NCI-H69 (cell line): ENCODE data around the gene ZFP3.
"Not testable (repeated sequence)": the region's sequence is repeated elsewhere in the genome, so short reads cannot be mapped to it uniquely, and the experiment has no call there.

Source experiments
- DNase-seq: peaks from one replicate; lab custom pipeline; 2025; lab: John Stamatoyannopoulos, UW

Gene ZFP3

DNA sequence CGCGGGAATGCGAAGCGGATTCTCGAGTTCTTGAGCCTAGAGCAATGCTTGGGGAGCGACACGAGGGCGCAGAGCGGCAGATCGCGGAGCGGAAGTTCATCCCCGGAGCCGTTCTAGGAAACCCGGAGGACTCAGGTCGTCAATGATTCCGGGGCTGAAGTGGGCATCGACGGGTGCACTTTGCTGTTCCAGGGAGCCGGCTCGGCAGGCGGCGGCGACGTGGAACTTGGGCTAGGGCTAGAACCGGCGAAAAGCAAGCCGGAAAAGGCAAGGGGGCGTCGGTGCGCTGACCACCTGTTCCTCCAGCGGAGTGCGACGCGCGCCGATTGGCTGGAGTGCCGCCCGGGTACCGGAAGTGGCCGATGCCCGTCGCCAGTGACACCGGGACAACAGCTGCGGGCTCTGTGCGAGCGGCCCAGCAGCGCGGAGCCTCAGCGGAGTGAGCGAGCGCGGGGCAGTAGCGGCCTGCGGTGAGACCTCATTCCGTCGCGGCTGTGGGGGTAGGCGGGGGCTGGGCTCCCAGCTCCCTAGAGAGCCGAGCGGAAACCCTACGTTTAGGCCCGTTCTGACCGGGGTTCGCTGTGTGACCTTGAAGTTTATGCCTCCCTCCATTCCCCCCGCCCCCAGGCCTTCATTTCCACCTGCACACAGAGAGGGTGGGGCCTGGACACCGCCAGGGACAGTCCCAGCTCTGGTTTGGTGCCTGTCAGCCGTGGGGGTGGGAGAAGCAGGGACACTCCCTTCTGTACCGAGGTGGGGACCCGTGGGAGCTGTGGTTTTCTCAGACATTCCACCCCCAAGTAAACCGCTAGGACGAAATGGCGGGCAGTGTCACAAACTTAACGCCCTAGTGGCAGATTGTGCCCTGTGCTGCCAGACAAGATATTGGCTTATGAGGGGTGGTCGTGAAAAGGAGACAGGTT, at the start of gene ZFP3:
Gene ZFP3 (plus strand): TSS at position 362 of the 923 bp plus-strand sequence. CDS start 13,038 bp downstream, outside the sequence.
- peak; percentile 89 for DNase-seq

DNA sequence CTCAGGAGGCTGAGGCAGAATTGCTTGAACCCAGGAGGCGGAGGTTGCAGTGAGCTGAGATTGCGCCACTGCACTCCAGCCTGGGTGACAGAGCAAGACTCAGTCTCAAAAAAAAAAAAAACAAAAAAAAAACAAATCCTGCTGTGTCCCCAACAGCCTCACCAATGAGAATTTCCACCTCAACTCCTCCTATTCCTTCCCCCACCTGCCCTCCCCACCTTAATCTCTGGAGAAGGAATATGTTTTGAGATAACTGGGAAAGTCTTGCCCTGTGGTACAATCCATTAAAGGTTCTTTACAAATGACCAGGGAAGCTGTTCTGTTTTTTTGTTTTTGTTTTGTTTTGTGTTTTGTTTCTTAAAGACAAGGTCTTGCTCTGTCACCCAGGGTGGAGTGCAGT, 48.1 kb upstream of the ZFP3 start:
- DNase-seq, result not testable (repeated sequence)

DNA sequence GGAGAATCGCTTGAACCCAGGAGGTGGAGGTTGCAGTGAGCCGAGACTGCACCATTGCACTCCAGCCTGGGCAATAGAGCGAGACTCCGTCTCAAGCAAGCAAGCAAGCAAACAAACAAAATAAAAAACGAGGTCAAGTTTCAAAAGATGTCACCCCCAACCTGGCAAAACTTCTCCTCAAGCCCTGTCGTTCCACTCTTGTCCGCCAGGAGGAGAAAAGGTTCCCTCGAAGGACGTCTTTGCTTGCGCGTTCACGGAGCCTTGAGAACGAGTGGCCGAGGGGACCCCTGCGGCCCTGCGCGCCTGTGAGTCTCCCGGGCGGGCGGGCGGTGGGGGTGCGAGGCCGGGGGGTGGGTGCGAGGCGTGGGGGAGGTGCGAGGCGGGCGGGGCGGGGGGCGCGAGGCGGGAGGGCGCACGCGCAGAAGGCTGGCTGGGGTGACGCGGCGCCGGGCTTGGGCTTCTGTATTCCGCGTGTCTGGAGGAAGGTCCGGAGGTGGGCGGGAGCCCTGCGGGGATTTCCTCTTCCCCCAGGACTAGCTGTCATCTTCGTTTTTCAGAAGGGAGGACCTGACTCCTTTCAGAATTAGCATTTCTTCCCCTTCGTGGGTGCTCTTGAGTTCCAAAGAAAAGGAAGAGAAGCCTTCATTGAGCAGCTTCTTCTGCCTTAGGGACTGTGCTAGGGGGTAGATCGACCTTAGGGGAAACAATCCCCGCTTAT, 46.7 kb upstream of the ZFP3 start:
- peak; percentile 85 for DNase-seq

DNA sequence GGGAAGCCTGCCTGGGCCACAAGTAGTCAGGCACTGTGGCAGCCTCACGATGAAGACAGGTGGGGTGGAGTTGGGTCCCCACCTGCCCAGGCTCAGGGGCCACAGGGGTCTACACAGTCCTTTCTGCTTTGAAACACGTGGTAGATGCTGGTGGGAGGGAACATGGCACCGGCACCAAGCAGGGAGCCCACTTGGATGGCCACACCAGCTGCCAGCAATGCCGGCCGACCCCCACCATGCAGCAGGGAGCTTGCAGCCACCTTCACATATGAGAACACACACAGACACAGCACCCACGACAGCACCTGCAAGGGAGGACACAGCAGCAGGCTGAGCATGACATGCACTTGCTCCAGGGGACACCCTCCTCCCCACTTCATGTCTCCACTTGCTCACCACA, 45.4 kb upstream of the ZFP3 start:
- no peak for DNase-seq

DNA sequence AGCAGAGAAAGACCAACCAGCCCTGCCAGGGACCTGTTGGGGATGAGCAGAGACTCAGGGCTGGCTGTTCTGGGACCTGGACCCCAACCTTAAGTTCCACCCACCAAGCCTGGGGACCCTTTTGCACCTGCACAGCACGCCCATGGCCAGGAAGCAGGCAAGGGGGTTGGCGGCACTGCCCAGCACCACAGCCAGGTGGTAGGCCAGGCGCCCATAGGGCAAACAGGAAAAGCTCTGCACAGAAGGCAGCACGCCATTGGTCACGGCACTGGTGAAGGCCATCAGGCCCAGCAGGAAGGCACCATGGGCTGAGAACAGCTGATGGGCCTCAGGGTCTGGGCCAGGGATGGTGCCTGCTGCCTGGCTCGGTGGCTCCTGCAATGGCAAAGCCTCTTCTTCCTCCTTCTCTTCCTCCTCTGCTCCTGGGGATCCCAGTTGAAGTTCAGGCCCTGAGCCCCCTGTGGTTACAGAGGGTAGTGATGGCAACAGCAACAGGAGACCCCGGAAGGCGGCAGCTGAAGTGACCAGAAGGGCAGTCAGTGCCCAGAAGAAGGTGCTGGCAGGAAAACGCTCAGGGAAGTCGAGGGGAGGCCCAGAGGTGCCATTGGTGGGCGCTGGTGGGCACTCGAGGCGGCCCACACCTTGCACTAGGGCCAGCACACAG, 44.8 kb upstream of the ZFP3 start:
- DNase-seq, result no peak

DNA sequence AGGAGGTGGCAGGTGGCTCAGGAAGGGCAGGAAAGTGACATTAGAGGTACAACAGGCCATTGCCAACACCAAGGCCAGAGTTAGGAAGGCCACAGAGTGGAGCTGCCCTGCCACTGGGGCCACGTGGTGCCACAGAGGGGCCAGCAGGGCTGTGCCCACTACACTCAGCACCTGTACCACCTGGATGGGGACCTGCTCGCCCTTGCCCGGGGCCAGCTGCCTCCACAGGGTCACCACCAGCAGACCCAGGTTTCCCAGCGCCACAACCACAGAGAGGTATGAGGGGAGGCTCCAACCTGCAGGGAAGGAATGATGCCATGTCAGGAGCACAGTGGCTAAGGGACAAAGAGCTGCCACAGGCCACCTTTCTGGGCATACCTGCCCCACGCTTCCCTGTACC, 44.2 kb upstream of the ZFP3 start:
- no peak for DNase-seq

DNA sequence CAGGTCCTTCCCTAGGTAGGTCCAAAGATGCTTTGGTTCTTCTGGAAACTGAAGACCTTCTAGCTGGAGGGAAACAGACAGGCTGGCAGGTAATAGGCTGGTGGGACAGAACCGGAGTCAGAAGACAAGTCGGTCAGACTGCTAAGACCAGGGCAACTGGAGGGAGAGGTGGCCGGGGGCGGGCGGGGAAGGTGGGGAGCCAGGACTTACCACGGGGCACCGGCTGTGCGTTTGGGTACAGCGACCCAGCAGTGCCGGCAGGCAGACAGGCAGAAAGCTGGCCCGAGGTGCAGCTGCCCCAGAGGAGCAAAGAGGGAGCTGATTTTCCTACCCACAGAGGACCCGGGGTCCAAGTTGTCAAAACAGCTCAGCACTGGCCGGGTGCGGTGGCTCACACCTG, 43.6 kb upstream of the ZFP3 start:
- DNase-seq, result no peak

DNA sequence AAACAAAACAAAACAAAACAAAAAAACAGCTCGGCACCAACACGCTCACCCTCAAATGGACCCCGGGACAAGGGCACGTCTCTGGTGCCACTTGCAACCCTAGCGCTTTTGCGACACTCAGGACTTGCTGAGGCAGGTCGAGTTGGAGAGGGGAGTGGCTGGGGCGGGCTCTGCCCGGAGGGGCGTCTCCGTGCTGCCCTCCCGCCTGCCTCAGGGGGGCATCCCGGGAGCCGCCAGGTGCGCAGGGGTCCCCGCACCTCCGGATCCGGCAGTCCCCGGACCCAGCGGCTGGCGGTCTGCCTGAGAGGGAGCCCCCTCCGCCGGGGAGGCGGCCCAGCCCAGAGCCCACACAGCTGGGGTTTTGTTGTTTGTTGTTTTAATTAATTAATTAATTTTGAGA, 43.0 kb upstream of the ZFP3 start, which contains the start of gene SLC52A1:
Gene SLC52A1 (minus strand): TSS at position 112 of the 400 bp plus-strand sequence. CDS start 820 bp downstream, outside the sequence.
- peak; percentile 6 for DNase-seq

DNA sequence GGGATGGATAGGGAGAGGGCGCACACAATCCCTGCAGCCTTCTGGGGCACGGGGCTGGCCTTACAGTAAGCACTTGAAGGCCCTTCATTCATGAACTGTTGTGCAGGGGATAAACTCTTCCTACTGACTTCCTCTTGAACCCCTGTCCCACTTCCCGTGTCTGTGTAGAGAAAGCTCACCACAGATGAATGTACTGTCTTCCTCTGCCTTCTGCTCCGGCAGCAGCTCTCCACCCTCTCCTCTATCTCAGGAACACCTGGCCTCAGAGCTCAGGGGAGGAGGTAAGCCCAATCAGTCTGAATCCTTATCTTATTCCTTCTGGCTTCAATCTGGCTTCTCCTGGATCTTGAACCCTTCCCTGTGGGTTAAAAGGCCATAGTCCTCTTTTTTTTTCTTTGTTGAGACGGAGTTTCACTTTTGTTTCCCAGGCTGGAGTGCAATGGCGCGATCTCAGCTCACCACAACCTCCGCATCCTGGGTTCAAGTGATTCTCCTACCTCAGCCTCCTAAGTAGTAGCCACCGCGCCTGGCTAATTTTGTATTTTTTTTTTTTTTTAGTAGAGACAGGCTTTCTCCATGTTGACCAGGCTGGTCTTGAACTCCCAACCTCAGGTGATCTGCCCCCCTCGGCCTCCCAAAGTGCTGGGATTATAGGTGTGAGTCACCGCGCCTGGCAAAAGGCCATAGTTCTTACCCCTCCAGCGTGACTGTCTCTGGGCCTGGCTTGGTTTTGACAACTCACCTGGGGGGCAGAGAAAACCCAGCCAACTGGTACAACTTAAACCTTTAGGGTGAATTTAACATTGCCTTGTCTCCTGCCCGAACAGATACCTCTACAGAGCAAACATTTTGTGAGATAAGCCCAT, 35.9 kb upstream of the ZFP3 start:
- no peak for DNase-seq

DNA sequence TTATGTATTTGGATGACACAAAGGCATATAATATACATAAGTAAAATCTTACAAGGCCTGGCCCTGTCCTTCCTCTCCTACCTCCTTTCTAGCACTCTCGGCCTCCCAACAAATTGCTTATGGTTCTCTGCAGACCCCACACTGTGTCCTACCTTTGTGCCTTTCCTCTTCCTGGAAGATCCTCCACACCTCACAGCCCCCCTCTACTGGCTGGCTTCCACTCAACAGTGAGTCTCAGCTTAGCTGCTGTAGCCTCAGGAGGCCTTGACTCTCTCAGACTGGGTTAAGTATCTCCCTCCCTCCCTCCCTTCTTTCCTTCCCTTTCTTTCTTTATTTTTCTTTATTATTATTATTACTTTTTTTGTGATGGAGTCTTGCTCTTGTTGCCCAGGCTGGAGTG, 34.7 kb upstream of the ZFP3 start:
- no peak for DNase-seq

DNA sequence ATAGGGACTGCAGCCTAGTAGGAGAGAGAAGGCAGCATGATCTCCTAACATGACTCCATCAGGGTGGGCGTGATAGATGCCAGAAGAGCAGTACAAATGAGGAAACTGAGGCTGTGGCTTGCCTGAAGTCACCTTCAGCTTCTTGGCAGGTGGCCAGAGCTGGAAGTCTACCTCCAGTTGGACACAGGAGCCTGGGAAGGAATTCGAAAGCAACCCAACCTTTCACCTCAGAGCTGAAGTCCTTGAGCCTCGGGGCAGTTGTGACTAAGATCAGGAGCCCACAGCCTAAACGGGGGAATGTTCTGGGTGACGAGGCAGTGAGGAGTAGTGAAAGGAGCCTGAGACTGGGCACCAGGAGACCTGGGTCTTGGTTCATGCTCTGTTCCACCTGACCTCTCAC, 33.6 kb upstream of the ZFP3 start:
- DNase-seq, result no peak

DNA sequence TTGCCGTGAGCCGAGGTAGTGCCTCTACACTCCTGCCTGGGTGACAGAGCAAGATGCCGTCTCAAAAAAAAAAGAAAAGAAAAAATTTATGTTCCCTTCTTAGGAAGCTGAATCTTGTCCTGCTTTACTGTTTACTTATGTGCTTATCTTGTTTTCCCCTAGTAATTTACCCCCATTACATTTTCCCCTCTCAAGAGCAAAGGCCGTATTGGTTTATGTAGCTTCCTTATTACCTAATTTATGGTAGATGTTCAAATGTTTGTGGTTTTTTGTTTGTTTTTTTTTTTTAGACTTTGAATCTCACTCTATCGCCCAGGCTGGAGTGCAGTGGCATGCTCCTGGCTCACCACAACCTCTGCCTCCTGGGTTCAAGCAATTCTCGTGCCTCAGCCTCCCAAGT, 32.8 kb upstream of the ZFP3 start:
- DNase-seq, result no peak

DNA sequence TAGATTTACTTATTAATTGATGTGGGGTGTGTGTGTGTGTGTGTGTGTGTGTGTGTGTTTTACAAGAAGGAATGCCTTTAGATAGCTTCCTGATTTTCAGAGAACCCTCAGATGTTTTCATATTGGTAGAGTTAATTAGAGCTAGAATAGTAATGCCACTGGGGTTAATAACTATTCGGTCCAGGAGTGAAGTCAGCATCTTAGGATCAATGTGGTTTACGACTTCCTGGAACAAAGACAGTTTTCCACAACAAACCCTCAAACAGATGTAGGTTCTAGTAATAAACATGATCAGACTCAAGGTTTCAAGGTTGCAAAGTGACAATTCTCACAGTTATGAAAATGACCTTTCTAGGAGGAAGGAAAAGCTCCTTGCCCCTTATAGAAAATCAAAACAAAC, 30.8 kb upstream of the ZFP3 start:
- DNase-seq, result no peak

DNA sequence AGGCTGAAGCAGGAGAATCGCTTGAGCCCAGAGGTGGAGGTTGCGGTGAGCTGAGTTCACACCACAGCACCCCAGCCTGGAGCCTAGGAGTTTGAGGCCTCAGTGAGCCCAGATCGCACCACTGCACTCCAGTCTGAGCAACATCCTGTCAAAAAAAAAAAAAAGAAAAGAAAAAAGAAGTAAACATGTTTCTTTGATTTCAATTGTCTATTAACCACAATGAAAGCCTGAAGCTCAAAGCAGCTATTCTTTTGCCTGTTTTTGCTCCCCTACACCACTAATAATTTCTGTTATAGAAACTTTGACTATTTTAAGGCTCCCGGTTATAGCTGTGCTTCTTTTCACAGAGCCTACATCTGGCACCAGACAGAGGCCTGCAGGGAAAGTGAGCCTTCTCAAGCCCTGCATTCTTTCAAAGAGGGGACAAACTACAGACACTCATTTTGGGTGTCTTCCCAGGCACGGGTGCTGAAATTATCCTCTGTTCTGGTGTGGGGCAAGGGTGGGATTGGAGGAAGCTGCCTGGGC, 28.9 kb upstream of the ZFP3 start:
- no peak for DNase-seq

DNA sequence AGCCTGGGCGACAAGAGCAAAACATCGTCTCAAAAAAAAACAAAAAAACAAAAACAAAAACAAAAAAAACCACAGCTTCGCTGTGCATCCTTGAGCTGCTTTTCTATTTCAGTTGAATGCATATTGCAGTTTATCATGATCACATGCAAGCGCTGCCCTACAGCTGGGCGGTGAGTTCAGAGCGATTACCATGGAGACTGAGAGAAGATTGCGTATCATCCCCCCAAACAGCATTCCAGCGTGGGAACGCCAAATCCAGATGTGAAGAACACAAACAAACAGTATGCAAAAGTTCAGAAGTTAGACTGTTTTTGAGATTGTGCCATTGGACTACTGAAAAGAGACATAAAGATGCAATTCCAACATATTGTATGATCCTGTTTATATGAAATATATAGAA, 28.0 kb upstream of the ZFP3 start:
- DNase-seq, result no peak

DNA sequence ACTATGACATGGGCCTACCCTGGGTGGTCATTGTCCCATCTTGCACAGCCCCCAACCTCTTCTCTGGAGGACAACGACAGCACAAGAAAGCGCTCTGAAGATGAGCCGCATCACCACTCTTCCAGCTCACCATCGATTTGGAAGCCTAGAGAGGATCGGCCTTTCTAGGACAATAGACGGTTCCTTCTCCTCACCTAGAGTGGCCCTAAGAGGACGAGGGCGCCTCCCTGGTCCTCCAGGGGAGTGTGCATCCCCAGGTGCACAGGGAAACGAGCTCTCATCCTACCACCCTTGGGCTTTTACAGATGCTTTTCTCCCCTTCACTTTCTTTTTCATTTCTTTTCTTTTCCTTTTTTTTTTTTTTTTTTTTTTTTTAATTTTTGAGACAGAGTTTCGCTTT, 22.7 kb upstream of the ZFP3 start:
- peak; percentile 55 for DNase-seq

DNA sequence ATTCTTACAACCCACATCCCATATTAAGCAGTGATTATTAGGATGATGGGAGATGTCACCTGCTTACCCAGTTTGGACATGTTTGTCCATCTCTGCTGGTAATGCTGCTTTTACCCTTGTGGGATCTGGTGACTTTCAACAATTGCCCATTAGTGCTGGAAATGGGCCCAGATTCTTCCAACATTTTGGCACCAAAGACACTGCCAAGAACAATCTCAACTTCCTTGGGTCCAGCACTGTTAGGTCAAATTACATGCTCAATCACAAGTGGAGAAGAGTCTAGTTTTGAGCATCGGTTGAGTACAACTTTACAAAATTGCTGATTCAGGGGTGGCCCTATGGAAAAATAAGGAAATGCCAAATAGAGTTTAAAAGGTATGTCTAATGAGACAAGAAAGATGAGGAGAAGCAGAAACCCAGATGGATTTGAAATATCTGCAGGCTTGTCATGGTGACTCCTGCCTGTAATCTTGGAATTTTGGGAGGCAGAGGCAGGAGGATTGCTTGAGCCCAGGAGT, 13.0 kb upstream of the ZFP3 start:
- DNase-seq, result no peak

DNA sequence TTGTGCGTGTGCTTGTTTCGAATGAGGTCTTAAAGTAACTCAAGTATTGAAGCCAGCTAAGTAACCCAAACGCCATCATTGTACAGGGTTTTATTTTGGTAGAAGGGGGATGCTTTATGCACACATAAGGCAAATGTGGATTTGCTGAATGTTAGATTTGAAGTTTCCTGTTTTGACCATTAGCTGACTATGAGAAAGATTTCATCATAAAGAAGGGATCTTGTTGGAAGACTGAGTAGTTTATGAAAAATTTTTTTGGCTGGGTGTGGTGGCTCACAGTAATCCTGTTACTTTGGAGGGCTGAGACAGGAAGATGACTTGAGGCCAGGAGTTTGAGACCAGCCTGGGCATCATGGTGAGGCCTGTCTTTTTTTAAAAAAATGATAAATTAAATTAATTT, 10.0 kb upstream of the ZFP3 start:
- DNase-seq, result no peak

DNA sequence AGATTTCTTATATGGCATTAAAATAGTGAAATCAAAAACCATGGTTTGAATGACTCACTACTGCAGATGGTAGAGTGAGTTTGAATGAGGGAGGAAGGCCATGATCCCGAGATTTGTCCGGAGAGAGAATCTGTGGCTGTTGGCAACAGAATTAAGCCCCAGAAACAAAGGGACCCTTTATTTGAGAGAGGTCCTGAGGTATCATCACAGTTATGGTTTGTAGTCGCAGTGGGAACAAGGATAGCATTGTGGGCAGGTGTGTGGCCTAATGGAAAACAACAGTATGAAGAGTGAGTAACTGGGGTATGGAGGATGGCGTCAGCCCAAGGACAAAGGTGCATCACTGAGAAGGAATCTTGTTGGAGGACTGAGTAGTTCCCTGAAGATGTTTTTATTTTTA, 8.5 kb upstream of the ZFP3 start:
- no peak for DNase-seq

DNA sequence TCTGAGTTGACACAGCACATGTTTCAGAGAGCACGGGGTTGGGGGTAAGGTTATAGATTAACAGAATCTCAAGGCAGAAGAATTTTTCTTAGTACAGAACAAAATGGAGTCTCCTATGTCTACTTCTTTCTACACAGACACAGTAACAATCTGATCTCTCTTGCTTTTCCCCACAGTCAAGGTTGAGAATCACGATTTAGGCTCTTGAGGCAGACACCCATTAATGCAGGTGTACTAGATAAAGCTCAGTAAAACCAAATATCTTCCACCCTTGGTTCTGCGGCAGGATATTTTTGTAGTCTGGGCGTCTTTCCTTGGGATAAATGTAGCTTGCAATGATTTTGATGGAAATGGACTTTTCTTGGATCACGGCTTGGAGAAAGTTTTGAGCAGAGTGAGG, 2.8 kb upstream of the ZFP3 start:
- not testable (repeated sequence) for DNase-seq

DNA sequence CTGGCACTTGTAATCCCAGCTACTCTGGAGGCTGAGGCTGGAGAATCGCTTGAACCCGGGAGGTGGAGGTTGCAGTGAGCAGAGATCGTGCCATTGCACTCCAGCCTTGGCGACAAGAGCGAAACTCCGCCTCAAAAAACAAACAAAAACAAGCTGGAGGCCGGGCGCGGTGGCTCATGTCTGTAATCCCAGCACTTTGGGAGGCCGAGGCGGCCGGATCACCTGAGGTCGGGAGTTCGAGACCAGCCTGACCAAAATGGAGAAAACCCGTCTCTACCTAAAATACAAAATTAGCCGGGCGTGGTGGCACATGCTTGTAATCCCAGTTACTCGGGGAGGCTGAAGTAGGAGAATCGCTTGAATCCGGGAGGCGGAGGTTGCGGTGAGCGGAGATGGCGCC, 992 bp upstream of the ZFP3 start:
- not testable (repeated sequence) for DNase-seq
